ENCODE results near the gene SIRT7.
A peak's percentile ranks its signal among the peaks of the same experiment; 100 is the strongest.

The SIRT7 gene

DNA sequence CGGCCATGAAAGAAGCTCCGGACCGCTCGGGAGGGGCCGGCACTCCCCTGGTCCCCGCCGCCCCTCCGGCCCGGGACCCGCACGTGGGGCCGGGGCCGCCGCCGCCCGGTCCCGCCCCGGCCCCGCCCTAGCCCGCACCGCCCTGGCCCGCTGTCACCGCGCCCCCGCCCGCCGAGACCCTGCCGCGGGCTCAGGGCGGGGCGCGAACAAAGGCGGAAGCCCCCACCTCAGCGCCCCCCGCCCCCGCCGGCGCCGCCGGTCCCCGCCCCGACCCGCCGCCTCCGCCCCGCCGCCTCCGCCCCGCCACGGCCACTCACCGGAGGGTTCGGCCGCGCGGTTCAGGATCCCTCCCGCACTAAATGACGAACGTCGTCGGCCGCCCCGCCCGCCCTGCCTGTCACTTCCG, 47.0 kb downstream of the SIRT7 start, which contains the start of gene ARHGDIA:
TSS of gene ARHGDIA (minus strand) at position 357 of the 406 bp plus-strand sequence. CDS start 1,407 bp downstream, outside the sequence.
- H2AK5ac ChIP-seq (ENCODE audit: low read length): peak within 1 kb of the TSS; percentile 94
- no peak within 1 kb of the TSS for H3K23ac ChIP-seq (ENCODE audit: low read length)
- peak within 1 kb of the TSS; percentile 98 for H4K91ac ChIP-seq (ENCODE audit: low read depth, low read length)
- H3K27ac ChIP-seq (ENCODE audit: low read depth, low read length): peak within 1 kb of the TSS; percentile 82
- DNase-seq: peak in 1 of 2 donors; percentile 21
- H3K36me3 ChIP-seq (ENCODE audit: control insufficient read depth in 1 of 2, insufficient read depth in 2 of 2, low read length in 2 of 2): peaks cover 30 to 32% of the 10 kb centered on the region in 2 experiments
- H3K4me3 ChIP-seq (ENCODE audit: low read depth, low read length): peak within 1 kb of the TSS; percentile 91
- peak within 1 kb of the TSS; percentile 98 for H3K4ac ChIP-seq (ENCODE audit: low read depth, low read length)
- H3K14ac ChIP-seq (ENCODE audit: low read length): peak within 1 kb of the TSS; percentile 98
- H2BK12ac ChIP-seq (ENCODE audit: low read length): no peak within 1 kb of the TSS
- H3K27me3 ChIP-seq (ENCODE audit: insufficient read depth, low read length): no peaks in the 10 kb centered on the region
- peaks cover 31 to 40% of the 10 kb centered on the region in 2 experiments for H3K4me1 ChIP-seq (ENCODE audit: control insufficient read depth in 1 of 2, insufficient read depth in 2 of 2, low read length in 2 of 2)
- H3K79me1 ChIP-seq (ENCODE audit: low read length): peaks cover 35% of the 10 kb centered on the region
- H2BK120ac ChIP-seq (ENCODE audit: insufficient read depth, low read length, poor library complexity): peak within 1 kb of the TSS; percentile 93
- peak within 1 kb of the TSS; percentile 84 for H2AFZ ChIP-seq (ENCODE audit: insufficient read depth, low read length, poor library complexity)
- H3K9ac ChIP-seq (ENCODE audit: low read length): peak within 1 kb of the TSS; percentile 99
- H4K8ac ChIP-seq (ENCODE audit: low read depth, low read length): peak within 1 kb of the TSS; percentile 96
- H4K12ac ChIP-seq (ENCODE audit: low read depth, low read length): peak within 1 kb of the TSS; percentile 91
- H2BK5ac ChIP-seq (ENCODE audit: low read depth, low read length, poor library complexity): peak within 1 kb of the TSS; percentile 88
- H3K79me2 ChIP-seq (ENCODE audit: control insufficient read depth, insufficient read depth, low read length, poor library complexity): peaks cover 23% of the 10 kb centered on the region
- H3K9me3 ChIP-seq (ENCODE audit: insufficient read depth, low read depth, low read length): peaks cover 2% of the 10 kb centered on the region
- peak within 1 kb of the TSS; percentile 89 for H3K18ac ChIP-seq (ENCODE audit: low read length)
- WGBS (ENCODE audit: extremely low coverage, insufficient coverage, insufficient read length): no CpG with 5 or more reads among the region's 64 CpGs
- peak within 1 kb of the TSS; percentile 92 for H3K4me2 ChIP-seq (ENCODE audit: low read length)

DNA sequence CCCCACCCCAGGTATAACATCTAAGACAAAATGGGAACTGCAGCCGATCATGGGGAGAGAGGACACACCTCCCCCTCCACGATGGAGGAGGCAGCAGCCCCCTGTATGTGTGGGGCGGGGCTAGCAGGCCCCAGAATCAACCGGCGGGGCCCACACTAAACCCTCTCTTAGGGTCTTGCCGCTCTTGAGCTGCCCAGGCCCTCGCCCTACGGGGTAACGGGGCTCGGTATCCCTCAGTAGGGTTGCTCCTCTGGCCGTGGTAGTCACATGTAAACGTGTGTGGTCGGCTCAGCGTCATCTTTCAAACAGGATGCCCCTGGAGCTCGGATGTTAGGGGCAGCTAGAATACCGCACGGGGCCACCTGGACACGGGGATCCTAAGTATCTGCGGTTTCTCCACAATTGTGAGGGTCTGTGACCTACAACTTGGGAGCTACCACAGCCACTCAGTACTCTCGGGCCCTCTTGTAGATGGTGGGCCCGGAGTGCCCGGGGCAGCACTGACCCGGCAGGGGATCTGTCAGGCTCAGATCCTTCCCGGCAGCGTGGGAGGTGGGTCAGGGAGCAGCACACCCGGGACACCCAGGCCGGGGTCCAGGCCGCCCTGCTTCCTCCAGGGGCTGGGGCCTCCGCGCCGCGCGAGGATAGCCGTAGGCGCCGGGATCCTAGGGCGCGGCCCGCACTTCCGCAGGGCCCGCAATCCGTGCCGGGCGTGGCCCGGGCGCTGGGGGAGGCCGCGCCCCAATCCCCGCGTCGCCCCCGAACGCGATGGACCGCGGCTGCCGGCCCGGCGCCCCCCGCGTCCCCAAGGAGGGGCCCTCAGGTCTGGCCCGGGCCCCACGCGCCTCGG, 47.6 kb downstream of the SIRT7 start:
- Histone ChIP-seq H2AK5ac (ENCODE audit: low read length) (peak overlapping the region; percentile 86), H3K4ac (ENCODE audit: low read depth, low read length) (peak overlapping the region; percentile 98), H3K14ac (ENCODE audit: low read length) (peak overlapping the region; percentile 95), H3K27me3 (ENCODE audit: insufficient read depth, low read length) (no peaks in the 10 kb centered on the region), H3K9ac (ENCODE audit: low read length) (peak overlapping the region; percentile 99), H3K4me1 (ENCODE audit: control insufficient read depth in 1 of 2, insufficient read depth in 2 of 2, low read length in 2 of 2) (peaks cover 31 to 40% of the 10 kb centered on the region in 2 experiments), H4K12ac (ENCODE audit: low read depth, low read length) (peak overlapping the region; percentile 63), H3K27ac (ENCODE audit: low read depth, low read length) (peak overlapping the region; percentile 82), H3K23ac (ENCODE audit: low read length) (no peak overlapping the region), H3K79me1 (ENCODE audit: low read length) (peaks cover 35% of the 10 kb centered on the region), H2AFZ (ENCODE audit: insufficient read depth, low read length, poor library complexity) (peak overlapping the region; percentile 47), H3K18ac (ENCODE audit: low read length) (peak overlapping the region; percentile 53), H3K9me3 (ENCODE audit: insufficient read depth, low read depth, low read length) (peaks cover 3% of the 10 kb centered on the region), H4K91ac (ENCODE audit: low read depth, low read length) (peak overlapping the region; percentile 97), H3K79me2 (ENCODE audit: control insufficient read depth, insufficient read depth, low read length, poor library complexity) (peaks cover 23% of the 10 kb centered on the region), H2BK120ac (ENCODE audit: insufficient read depth, low read length, poor library complexity) (peak overlapping the region; percentile 71), H3K4me2 (ENCODE audit: low read length) (peak overlapping the region; percentile 92), H3K36me3 (ENCODE audit: control insufficient read depth in 1 of 2, insufficient read depth in 2 of 2, low read length in 2 of 2) (peaks cover 36 to 39% of the 10 kb centered on the region in 2 experiments), H2BK5ac (ENCODE audit: low read depth, low read length, poor library complexity) (peak overlapping the region; percentile 88), H3K4me3 (ENCODE audit: low read depth, low read length) (peak overlapping the region; percentile 91), H2BK12ac (ENCODE audit: low read length) (no peak overlapping the region), H4K8ac (ENCODE audit: low read depth, low read length) (peak overlapping the region; percentile 78)
- DNase-seq: peak in 1 of 2 donors; percentile 45
- no CpG with 5 or more reads among the region's 65 CpGs for WGBS (ENCODE audit: extremely low coverage, insufficient coverage, insufficient read length)

DNA sequence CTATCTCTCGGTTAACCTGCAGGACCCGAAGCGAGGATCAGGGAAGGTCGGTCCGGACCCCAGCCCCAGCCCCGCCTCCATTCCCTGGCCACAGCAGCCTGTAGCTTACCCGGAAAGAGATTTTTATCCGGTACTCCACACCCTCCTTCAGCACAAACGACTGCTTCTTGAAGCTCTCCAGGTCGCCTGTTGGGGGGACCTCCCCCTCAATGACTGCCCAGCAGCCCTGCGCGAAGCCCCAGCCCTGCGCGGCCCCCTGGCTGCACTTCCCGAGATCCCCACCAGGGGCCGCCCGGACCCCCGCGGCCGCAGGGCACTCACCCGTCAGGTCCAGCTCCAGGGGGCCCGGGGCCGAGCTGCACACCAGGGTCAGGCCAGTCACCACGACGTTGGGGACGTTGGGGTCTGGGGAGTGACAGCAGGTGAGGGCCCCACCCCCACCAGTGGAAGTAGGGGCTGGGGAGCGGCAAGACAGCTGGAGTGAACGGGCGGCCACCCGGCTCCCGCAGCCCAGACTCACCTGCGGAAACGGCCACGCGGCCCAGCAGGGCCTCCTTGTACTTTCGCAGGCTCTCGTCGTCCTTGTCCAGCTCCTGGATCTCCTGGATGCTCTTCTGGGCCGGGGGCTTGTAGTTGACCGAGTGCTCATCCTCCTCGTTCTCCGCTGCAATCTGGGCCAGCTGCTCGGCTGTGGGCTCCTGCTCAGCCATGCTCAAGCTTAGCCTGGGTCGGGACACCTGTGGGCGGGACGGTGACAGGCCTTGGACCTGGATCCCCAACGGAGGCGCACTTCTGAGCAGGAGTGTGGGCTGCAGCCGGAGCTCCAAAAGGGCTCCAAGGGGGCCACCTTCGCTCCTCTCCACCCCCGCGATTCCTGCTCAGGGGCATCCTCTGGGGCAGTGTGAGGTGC, 48.5 kb downstream of the SIRT7 start:
- H3K79me2 ChIP-seq (ENCODE audit: control insufficient read depth, insufficient read depth, low read length, poor library complexity): peaks cover 23% of the 10 kb centered on the region
- peaks cover 35% of the 10 kb centered on the region for H3K79me1 ChIP-seq (ENCODE audit: low read length)
- peak overlapping the region; percentile 92 for H3K4me2 ChIP-seq (ENCODE audit: low read length)
- H3K36me3 ChIP-seq (ENCODE audit: control insufficient read depth in 1 of 2, insufficient read depth in 2 of 2, low read length in 2 of 2): peaks cover 39 to 40% of the 10 kb centered on the region in 2 experiments
- peak overlapping the region; percentile 10 for H3K4ac ChIP-seq (ENCODE audit: low read depth, low read length)
- no peak overlapping the region for H2BK12ac ChIP-seq (ENCODE audit: low read length)
- peak overlapping the region; percentile 25 for H4K8ac ChIP-seq (ENCODE audit: low read depth, low read length)
- no peak overlapping the region for H2BK120ac ChIP-seq (ENCODE audit: insufficient read depth, low read length, poor library complexity)
- H3K23ac ChIP-seq (ENCODE audit: low read length): no peak overlapping the region
- peaks cover 3% of the 10 kb centered on the region for H3K9me3 ChIP-seq (ENCODE audit: insufficient read depth, low read depth, low read length)
- H2AFZ ChIP-seq (ENCODE audit: insufficient read depth, low read length, poor library complexity): no peak overlapping the region
- H4K91ac ChIP-seq (ENCODE audit: low read depth, low read length): no peak overlapping the region
- WGBS (ENCODE audit: extremely low coverage, insufficient coverage, insufficient read length): no CpG with 5 or more reads among the region's 52 CpGs
- peak overlapping the region; percentile 5 for H4K12ac ChIP-seq (ENCODE audit: low read depth, low read length)
- peaks cover 31 to 40% of the 10 kb centered on the region in 2 experiments for H3K4me1 ChIP-seq (ENCODE audit: control insufficient read depth in 1 of 2, insufficient read depth in 2 of 2, low read length in 2 of 2)
- peak overlapping the region; percentile 5 for H3K14ac ChIP-seq (ENCODE audit: low read length)
- no peak overlapping the region for H2AK5ac ChIP-seq (ENCODE audit: low read length)
- H3K9ac ChIP-seq (ENCODE audit: low read length): peak overlapping the region; percentile 99
- H3K4me3 ChIP-seq (ENCODE audit: low read depth, low read length): peak overlapping the region; percentile 91
- H3K27ac ChIP-seq (ENCODE audit: low read depth, low read length): peak overlapping the region; percentile 82
- H2BK5ac ChIP-seq (ENCODE audit: low read depth, low read length, poor library complexity): peak overlapping the region; percentile 88
- peak in 1 of 2 donors; percentile 53 for DNase-seq
- H3K18ac ChIP-seq (ENCODE audit: low read length): peak overlapping the region; percentile 53
- H3K27me3 ChIP-seq (ENCODE audit: insufficient read depth, low read length): no peaks in the 10 kb centered on the region

DNA sequence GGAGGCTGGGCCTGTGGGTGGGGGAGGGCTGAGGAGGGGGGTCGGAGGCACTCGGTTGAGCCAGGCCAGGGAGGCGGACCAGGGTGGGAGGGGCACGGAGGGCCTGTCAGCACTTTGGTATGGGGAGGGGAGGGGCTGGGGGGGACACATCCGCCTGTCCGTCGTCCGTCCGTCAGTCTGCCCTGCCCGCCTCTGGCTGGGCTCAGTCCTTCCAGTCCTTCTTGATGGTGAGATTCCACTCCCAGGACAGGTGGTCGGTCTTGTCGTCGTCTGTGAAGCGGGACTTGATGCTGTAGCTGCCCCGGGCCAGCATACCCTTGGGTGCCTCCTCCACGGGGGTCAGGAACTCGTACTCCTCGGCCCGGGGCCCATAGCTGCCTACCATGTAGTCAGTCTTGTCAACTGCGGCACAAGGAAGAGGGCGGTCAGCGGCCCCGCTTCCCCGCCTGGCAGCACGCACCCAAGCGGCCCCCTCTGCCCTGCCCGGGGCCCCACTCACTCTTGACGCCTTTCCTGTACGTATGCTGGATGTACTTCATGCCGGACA, 49.2 kb downstream of the SIRT7 start:
- Histone ChIP-seq H4K8ac (ENCODE audit: low read depth, low read length) (peak overlapping the region; percentile 25), H3K4me3 (ENCODE audit: low read depth, low read length) (no peak overlapping the region), H3K79me1 (ENCODE audit: low read length) (peaks cover 35% of the 10 kb centered on the region), H3K9ac (ENCODE audit: low read length) (no peak overlapping the region), H2AK5ac (ENCODE audit: low read length) (peak overlapping the region; percentile 8), H3K79me2 (ENCODE audit: control insufficient read depth, insufficient read depth, low read length, poor library complexity) (peaks cover 23% of the 10 kb centered on the region), H2BK12ac (ENCODE audit: low read length) (no peak overlapping the region), H3K27ac (ENCODE audit: low read depth, low read length) (peak overlapping the region; percentile 82), H2BK120ac (ENCODE audit: insufficient read depth, low read length, poor library complexity) (peak overlapping the region; percentile 23), H4K91ac (ENCODE audit: low read depth, low read length) (no peak overlapping the region), H3K18ac (ENCODE audit: low read length) (peak overlapping the region; percentile 31), H2AFZ (ENCODE audit: insufficient read depth, low read length, poor library complexity) (no peak overlapping the region), H3K14ac (ENCODE audit: low read length) (peak overlapping the region; percentile 5), H3K4me2 (ENCODE audit: low read length) (peak overlapping the region; percentile 92), H3K4ac (ENCODE audit: low read depth, low read length) (peak overlapping the region; percentile 3), H2BK5ac (ENCODE audit: low read depth, low read length, poor library complexity) (peak overlapping the region; percentile 35), H3K9me3 (ENCODE audit: insufficient read depth, low read depth, low read length) (peaks cover 3% of the 10 kb centered on the region), H3K23ac (ENCODE audit: low read length) (no peak overlapping the region), H3K36me3 (ENCODE audit: control insufficient read depth in 1 of 2, insufficient read depth in 2 of 2, low read length in 2 of 2) (peaks cover 45 to 46% of the 10 kb centered on the region in 2 experiments), H3K4me1 (ENCODE audit: control insufficient read depth in 1 of 2, insufficient read depth in 2 of 2, low read length in 2 of 2) (peaks cover 31 to 40% of the 10 kb centered on the region in 2 experiments), H4K12ac (ENCODE audit: low read depth, low read length) (peak overlapping the region; percentile 5), H3K27me3 (ENCODE audit: insufficient read depth, low read length) (no peaks in the 10 kb centered on the region)
- no CpG with 5 or more reads among the region's 30 CpGs for WGBS (ENCODE audit: extremely low coverage, insufficient coverage, insufficient read length)
- peak; percentile 58 to 72 for DNase-seq
